Limb (tissue), 2 donors: ENCODE results near the gene UBALD2.
"Not testable (repeated sequence)": the region's sequence is repeated elsewhere in the genome, so short reads cannot be mapped to it uniquely, and the experiment has no call there.

Experiments
- DNase-seq, 2 donors: peaks; one replicate each; pipeline ENCODE4 v3.0.0-alpha.2; 2016; ENCODE audit errors: extremely low spot score in 2 of 2

The UBALD2 gene

DNA sequence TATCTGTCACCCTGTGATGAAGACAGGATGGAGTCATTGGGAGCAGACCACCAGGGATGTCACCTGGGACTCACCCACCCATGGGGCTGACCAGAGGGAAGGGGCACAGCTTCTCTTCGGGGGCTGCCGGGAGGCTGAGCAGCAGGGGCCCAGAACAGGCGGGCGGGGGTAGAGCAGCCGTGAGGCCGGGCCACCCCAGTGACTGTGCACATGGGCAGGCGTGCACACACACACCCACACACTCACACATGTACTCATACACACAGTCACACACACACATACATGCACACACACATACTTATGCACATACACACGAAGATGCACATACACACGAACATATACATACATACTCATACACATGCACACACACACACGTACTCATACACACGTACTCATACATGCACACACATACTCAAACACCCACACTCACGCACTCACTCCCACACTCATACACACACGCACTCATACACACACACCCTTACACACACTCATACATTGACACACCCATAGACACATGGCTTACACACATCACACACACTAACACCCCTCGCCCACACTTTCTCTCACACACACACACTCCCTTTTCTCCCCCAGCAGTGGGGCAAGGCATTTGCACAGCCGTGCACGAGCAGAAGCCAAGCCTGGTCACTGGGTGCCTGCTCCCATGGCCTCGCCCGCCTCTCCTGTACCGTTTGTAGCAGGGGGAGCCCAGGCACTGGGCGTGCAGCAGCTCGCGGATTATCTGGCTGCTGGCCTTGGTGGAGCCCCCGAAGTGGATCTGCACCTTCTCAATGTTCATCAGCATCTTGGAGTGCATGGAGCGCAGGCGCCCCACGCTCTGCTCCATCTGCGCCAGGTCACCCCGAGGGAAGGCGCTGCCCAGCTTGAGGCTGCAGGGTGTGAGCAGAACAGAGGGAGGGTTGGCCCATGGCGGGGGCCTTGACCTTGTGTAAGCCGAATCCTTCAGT lies 12.4 kb downstream of the UBALD2 start:
- DNase-seq: no peak

DNA sequence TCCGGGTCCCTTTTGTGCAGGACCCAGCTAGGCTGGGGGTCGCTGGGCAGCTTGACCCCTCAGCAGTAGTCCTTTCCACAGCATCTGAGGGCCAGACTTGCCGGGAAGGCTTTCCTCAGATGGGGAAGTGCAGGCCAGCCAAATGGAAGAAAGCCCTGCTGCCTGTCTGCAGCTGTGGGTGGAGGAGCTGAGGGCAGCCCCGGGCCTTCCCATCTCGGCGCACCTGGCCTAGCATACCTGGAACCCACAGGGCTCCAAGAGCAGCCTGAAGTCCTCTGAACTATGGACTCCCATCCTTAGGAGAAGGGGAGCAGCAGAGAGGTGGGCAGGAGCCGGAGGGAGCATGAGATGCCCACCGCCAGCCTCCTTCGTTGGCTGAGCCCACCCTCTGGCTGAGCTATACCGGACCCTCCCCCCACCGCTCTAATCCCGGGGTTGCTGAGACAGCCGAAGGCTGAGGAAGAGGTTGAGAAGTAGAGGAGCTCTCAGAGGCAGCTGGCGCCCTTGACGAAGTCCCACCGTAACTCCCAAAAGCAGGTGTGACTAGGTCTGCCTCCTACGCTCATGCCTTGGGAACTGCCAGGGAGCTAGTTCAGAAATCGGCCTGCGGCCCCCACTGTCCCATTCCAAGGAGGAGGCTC lies 13.2 kb downstream of the UBALD2 start:
- DNase-seq: no peak

DNA sequence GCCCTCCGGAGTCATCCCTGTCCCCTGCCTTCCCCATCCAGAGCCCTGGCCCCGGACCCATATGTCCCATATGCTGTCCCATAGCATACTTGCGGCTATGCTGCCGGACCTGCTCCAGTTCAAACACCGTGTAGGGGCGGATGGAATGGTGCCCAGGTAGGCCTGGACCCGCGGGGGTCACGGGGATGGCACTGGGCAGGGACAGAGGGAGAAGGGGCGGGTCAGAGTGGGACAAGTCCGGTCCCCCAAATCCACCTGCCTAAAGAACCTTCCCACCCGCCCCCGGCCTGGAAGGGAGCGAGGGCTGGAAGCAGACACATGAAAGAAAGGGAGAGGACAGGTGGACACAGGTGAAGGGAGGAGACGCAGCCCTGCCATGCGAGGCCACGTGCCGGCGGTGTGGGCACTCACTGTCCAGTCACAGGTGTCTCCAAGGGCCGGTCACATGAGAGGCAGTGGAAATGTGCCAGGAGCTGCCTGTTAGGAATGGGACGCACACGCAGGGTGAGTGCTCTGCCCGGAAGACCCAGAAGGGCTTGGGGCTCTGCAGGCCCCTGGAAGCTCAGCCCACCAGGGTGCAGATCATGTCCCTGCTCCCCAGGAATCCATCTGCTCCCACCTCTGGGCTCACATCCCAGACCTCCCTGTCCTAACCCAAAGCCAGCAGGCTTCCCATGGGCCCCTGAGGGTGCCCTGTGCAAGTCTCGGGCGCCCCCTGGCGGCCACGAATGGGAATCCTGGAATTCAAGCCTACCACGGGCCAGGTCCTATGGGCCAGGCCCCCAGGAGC lies 14.0 kb downstream of the UBALD2 start:
- DNase-seq: peak; percentile 81 to 91

DNA sequence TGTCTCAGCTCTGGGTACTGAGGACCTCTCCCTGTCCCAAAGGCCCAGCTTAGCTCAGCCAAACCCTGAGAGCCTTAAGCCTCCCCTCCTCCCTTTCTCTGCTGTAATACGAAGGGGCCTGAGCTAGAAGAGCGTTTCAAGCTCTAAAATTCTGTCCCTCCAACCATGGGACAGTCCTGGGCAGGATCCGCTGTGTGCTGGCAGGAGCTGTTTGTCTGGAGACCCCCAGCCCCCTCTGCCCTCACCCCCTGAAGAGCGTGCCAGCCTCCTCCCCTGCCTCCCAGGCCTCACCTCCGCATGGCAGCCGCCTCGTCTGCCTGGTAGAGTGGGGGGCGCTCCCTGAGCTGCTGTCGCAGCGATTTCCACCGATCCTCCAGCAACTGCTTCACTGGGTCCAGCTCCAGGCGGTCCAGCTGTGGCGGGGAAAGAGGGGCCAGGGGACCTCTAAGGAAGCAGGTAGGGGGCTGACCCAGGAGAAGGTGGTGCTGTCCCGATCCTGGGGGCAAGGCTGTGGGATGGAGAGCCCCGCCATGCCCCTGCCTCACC lies 14.7 kb downstream of the UBALD2 start:
- DNase-seq: no peak

DNA sequence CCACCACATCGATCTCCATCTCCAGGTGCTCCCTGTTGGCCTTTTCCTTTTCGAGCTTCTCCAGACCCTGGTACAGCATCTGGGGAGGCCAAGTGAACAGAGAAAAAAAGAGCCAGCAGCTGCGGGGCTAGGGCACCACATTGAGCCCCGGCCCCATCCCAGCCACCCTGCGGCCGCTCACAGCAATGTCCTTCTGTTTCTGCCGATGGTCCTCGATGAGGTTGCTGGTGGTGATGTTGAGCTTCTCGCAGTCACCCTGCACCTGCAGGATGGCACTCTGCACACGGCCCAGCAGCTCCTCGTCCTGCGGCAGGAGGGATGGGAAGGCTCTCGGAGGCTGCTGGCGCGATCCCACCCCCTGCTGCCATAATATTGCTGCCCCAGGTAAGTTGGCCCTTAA lies 15.5 kb downstream of the UBALD2 start:
- no peak for DNase-seq

DNA sequence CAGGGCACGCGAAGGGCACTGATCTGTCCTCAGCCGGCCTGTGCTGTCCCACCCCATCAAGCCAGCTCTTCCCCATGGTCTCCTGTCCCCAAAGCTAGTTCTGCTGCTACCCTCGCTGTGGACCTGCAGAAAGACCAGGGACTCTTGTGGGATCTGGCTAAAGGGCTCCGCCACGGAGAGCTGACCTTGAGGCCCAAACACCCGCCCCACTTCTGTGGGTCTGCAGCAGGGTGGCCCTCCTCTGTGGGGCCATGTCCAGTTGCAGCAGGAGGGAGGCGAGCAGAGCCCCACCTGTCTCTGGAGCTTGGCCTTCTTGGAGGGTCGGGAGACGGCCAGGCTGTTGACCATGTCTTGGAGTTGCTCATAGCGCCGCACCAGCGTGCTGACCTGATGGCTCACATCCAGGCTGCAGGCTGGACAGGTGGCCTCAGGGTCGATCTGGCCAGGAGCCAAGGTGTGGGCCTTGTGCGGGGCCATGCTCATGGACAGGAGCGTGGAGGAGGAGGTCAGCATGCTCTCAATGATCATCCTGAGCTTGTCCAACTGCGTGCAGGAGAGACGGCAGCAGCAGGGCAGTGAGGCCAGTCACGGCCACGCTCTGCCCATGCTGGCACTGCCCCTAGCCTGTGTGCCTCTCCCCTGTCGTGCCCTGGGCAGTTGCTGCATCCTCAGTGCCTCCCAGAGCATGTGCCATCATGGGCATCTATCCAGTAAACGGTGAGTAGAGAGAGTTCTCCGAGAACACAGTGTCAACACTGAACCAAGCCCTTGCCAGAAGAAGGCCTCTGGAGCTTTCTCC lies 16.6 kb downstream of the UBALD2 start:
- DNase-seq: no peak

DNA sequence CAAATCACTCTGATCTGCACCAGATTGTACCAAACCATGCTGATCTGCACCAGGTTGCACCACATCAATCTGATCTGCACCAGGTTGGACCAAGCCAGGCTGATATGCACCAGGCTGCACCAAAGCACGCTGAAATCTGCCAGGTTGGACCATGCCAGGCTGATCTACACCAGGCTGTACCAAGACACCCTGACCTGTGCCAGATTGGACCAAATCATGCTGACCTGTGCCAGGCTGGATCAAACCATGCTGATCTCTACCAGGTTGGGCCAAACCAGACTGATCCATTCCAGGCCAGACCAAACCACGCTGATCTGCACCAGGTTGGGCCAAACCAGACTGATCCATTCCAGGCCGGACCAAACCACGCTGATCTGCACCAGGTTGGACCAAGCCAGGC lies 27.4 kb downstream of the UBALD2 start:
- no peak for DNase-seq

DNA sequence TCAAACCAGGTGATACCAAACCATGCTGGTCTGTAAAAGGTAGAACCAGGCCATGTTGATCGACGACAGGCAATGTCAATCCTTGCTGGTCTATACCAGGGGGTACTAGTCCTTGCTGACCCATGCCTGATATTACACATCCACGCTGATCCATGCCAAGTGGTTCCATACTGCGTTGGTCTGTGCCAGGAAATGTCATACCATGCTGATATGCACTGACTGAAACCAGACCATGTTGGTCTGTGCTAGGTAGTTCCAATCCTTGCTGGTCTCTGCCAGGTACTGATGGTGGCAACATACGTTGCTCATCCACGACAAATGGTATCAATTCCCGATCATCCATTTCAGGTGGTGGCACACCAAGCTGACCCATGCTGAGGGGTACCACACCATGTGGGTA lies 28.0 kb downstream of the UBALD2 start:
- no peak for DNase-seq

DNA sequence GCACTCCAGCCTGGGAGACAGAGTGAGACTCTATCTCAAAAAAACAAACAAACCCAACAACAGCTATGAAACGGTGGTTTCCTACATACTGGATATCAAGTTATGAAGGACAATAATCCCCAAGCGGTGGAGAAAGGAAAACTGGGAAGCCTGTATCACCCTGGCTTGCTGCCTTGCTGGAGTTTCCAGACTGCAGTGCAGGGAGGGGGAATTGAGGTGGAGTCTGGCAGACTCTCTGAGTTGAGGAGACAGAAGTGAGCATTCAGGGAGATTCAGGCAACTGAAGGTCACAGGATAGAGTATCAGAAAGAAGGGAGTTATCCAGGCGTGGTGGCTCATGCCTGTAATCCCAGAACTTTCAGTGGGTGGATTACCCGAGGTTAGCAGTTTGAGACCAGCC lies 31.0 kb downstream of the UBALD2 start:
- no peak for DNase-seq

DNA sequence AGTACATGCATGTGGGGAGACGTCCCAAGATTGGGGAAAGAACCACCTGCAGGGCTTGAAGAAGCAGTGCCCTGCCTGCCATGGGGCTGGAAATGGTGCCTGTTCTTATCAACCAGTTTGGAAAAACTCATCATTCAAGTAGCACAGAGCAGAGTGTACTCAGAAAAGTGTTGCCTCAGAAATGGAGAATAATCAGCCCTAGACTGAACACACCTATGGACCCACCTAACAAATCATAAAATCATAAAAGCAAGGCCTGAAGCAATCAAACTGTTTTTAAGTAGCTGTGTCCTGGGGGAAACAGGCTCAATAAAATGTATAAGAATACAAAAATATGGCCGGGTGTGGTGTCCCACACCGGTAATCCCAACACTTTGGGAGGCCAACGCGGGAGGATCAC lies 31.7 kb downstream of the UBALD2 start:
- no peak for DNase-seq

DNA sequence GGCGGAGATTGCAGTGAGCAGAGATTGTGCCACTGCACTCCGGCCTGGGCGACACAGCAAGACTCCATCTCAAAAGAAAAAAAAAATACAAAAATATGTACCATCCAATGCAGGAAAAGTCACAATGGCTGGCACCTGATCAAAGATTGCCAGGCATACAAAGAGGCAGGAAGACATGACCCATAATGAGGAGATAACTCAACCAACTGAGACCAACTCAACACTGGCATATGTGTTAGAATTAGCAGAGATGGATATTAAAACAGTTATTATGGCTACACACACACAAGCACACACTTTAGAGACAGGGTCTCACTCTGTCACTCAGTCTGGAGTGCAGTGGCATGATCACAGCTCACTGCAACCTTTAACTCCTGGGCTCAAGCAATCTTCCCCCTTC lies 32.3 kb downstream of the UBALD2 start:
- DNase-seq: no peak

DNA sequence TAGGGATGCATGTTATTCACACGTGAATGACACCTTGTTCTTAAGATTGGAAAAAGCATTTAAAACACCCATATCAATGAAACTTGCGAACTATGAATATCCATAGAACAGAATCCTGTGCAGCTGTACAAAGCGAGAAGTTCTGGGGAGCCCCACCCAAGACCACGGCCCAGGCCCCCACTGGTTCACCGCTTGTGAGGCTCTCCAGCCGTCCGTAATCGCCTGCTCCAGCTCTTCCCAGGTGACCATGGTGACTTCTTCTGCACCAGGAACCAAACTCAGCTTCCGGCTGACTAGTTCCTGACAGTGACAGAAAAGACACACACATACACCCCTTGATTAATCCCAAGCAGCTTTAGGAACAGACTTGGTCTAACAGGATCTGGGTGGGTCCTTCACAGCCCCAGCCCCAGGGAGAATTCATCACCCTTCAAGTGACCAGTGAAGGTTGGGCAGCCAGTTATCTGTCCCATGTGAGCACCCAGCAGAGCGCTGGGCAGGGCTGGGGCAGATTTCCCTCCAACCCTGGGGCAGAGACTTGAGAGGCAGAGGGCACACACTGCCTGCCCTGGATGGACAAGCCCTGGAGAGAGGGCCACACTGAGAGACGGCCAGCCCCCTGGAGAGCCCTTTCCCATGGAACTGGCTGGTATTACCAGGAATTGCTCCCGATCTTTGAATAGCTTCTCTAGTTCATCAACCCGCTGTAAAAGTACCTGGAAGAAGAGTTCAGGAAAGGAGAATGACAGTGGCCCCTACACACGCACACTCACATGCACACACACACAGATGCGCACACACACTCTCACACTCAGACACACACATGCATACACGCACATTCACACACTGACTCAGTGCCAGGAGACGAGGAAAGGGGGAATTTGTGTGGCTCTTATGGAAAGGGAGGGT lies 39.3 kb downstream of the UBALD2 start:
- DNase-seq: no peak

DNA sequence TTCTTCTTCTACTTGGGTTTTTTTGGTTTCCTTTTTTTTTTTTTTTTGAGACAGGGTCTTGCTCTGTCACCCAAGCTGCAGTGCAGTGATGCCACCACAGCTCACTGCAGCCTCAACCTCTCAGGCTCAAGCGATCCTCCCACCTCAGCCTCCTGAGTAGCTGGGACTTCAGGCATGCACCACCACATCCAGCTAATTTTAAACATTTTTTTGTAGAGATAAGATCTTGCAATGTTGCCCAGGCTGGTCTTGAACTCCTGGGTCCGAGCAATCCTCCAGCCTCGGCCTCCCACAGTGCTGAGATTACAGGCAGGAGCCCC lies 39.9 kb downstream of the UBALD2 start:
- DNase-seq: not testable (repeated sequence)

DNA sequence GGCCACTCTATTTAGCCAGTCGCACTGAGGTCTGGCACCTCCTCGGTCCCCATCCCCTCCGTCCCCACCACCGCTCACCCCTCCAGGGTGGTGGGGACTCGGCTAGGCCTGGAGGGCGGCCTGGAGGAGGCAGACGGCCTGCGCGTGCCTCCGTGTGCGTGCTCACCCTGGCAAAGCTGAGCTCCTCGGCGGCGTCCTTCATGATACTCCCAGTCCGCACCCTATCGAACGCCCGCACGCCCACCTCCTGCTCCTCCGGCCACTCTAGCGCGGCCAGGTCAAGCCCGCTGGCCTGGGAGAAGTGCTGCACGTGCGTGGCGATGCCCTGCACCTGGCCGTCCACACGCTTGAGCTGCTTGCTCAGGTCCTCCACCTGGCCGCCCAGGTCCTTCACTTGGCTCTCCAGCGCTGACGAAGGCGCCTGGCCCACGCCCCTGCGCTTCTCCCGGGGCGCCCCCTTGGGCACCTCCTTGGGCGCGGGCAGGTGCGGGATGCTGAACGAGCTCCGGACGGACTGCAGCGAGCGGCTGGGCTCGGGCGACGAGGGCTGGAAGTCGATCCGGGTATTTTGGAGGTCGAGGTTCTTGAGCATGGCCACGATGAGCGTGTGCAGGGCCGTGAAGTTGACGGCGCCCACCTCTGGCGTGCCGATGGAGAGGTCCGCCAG lies 42.3 kb downstream of the UBALD2 start:
- no peak for DNase-seq

DNA sequence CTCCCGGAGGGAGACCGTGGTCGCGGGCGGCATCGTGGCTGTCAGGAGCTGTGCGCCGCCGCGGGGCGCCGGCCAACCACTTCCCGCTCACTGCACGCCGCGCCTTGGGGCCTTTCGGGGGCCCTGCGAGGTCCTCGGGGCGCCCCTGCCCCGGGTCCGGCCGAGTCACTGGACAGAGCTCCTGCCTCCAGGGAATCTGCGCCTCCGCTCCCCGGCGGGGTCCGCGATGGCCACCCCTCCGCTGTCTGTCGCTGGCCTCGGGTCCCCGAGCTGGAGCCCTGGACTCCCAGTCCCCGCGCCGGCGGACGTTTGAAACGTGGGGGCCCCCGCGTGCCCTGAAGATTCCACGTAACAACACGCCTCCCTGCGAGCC lies 42.8 kb downstream of the UBALD2 start, which contains the start of gene QRICH2:
TSS of gene QRICH2 (minus strand) at position 311 of the 373 bp plus-strand sequence. CDS start at position 33, 278 bp downstream.
- DNase-seq: no peak

DNA sequence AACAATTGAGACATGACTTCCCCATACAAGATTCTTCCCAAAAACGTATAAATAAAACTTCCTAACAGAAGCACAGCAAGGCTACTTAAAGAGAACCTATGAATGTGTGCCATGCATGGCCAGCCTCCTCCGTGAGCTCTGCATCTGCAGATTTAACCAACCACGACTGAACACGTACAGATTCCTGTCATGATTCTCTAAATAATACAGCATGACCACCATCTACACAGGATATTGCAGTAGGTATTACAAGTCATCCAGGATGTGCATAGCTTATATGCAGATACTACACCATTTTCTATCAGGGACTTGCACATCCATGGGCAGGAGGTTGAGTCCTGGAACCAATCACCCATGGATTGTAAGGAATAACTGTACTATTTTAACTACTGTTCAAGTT lies 44.3 kb downstream of the UBALD2 start:
- DNase-seq: no peak

DNA sequence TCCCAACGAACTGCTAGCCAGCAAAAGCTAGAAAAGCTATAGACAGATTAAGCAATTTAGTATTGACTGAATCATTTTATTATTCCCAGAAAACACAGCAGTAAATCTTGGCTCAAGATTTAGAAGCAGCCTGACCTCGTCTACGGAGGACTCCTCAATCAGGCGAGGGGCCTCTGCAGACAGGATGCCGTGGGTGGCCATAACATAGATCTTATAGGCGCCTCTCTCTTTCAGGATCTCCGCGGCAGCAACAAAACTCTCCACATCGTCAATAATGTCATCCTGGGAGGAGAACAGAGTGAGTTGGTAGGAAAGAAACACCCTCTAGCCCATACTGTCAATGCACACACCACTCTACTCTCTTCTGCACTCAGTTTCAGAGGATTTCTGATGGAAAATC lies 47.6 kb downstream of the UBALD2 start:
- no peak for DNase-seq

DNA sequence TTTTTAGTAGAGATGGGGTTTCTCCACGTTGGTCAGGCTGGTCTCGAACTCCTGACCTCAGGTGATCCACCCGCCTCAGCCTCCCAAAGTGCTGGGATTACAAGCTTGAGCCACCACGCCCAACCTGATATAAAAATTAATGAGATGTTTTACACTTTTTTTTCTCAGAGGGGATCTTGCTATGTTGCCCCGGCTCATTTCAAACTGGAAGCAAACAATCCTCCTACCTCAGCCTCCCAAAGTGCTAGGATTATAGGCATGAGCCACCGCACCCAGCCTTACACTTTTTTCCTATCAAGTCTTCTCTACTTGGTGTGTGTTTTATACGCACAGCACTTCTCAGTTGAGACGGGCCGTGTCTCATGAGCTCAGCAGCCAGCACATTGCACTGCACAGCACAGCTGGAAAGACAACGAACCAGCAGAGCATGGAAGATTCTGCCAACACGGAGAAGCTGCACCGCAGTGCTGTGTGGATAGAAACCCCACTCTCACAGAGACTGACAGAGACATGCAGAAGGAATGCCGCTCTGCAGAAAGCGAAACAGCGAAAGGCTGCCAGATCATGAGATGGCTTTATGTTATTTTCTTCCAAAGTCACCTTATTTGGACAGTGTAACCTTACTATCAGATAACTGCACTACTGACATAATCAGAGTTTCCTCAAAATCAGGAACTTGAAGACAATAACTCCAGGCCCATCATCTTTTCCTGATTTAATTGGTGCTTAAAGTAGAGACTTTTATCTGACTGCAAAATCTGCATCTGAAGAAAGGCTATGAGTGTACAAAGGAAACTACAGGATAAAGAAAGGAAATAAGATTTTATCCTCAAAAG lies 49.5 kb downstream of the UBALD2 start:
- no peak for DNase-seq

DNA sequence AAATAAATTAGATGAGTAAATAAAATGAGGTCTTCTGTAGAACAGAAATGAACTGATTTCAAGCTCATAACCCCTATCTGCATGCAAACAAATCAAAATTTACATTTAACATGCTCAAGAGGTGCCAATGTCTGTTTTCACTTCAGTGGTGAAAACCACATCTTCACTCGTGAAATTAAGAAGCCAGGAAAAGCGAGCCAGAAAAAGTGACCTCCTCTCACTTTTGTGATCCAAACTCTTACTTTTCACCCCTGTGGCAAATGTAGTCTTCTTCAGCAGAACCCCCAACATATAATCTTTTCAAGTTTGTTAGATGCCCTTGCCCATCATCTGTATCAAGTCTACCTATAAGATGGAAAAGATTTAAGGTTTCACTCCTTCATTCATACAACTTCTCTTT lies 52.4 kb downstream of the UBALD2 start:
- DNase-seq: no peak
